GM04503 (cell line): ENCODE measurements around the gene MYRF.

ENCODE experiments used
- DNase-seq: peaks from one replicate; pipeline ENCODE4 v3.0.0-alpha.2; 2012; ENCODE audit warnings: low read depth

Gene MYRF

GRCh38 chr11:61820174-61820573 lies 67.7 kb downstream of the MYRF start:
- no peak for DNase-seq

GRCh38 chr11:61826930-61827570 lies 74.6 kb downstream of the MYRF start:
- no peak for DNase-seq

- no peak for DNase-seq
These were observed 75.3 kb downstream of the MYRF start, which contains the start of gene FADS2 for GRCh38 chr11:61827571-61828378. Gene FADS2 (plus strand): TSS chr11:61828300. CDS start chr11:61828391, 91 bp downstream.

- no peak for DNase-seq
These were observed 75.9 kb downstream of the MYRF start for GRCh38 chr11:61828379-61828628.

- no peak for DNase-seq
These were observed 76.4 kb downstream of the MYRF start for GRCh38 chr11:61828629-61829407.

GRCh38 chr11:61829806-61830205 lies 77.4 kb downstream of the MYRF start:
- no peak for DNase-seq

GRCh38 chr11:61830237-61831105 lies 78.0 kb downstream of the MYRF start:
- no peak for DNase-seq

- DNase-seq = no peak
These were observed 79.8 kb downstream of the MYRF start for GRCh38 chr11:61832207-61832606.

GRCh38 chr11:61832754-61833153 lies 80.3 kb downstream of the MYRF start:
- no peak for DNase-seq

GRCh38 chr11:61833471-61833870 lies 81.0 kb downstream of the MYRF start:
- no peak for DNase-seq

GRCh38 chr11:61833926-61834277 lies 81.5 kb downstream of the MYRF start:
- no peak for DNase-seq

- no peak for DNase-seq
These were observed 82.0 kb downstream of the MYRF start for GRCh38 chr11:61834278-61835048.

- no peak for DNase-seq
These were observed 83.8 kb downstream of the MYRF start for GRCh38 chr11:61836193-61836592.

- no peak for DNase-seq
These were observed 85.1 kb downstream of the MYRF start for GRCh38 chr11:61837411-61838005.
